Upper lobe of left lung (tissue), 4 donors: ENCODE data around the gene LINC00305.

ENCODE experiments used
- EP300 ChIP-seq, 4 donors: sonication (generic); formaldehyde crosslinking; IDR thresholded peaks; one replicate each; pipeline ENCODE4 v1.5.1; 2017; ENCODE audit warnings: antibody characterized with exemption in 4 of 4, control low read depth in 2 of 4
- POLR2A ChIP-seq, 4 donors: fragments of 450-650 bp; IDR thresholded peaks; one replicate each; pipeline ENCODE4 v1.5.1; 2016 to 2017; ENCODE audit warnings: antibody characterized with exemption in 4 of 4, mild to moderate bottlenecking in 2 of 4
- TF ChIP-seq, protein P1 (sequence below), 6 experiments: fragments of 450-650 bp in 4 of 6; fragments of 200-600 bp in 2 of 6; sonication (generic) in 2 of 6; IDR thresholded peaks; one replicate each; pipeline ENCODE4 v1.5.1; 2016 to 2019; ENCODE audit warnings: antibody characterized with exemption in 6 of 6

- TF ChIP-seq POLR2A (IDR thresholded peaks at IDR 0.05) = no peak
- TF ChIP-seq, protein P1, sequence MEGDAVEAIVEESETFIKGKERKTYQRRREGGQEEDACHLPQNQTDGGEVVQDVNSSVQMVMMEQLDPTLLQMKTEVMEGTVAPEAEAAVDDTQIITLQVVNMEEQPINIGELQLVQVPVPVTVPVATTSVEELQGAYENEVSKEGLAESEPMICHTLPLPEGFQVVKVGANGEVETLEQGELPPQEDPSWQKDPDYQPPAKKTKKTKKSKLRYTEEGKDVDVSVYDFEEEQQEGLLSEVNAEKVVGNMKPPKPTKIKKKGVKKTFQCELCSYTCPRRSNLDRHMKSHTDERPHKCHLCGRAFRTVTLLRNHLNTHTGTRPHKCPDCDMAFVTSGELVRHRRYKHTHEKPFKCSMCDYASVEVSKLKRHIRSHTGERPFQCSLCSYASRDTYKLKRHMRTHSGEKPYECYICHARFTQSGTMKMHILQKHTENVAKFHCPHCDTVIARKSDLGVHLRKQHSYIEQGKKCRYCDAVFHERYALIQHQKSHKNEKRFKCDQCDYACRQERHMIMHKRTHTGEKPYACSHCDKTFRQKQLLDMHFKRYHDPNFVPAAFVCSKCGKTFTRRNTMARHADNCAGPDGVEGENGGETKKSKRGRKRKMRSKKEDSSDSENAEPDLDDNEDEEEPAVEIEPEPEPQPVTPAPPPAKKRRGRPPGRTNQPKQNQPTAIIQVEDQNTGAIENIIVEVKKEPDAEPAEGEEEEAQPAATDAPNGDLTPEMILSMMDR (IDR thresholded peaks at IDR 0.05) = no peak
- no peak for TF ChIP-seq EP300 (IDR thresholded peaks at IDR 0.05)
Observed at GRCh38 chr18:64142904-64143303, 6.0 kb downstream of the LINC00305 start.
